ENCODE data around the gene COBLL1.

GRCh38 chr2:164693390-164693789 is 148.2 kb downstream of the COBLL1 start:
- TF ChIP-seq CTCF (IDR thresholded peaks at IDR 0.05) (no peak), POLR2A (IDR thresholded peaks at IDR 0.05) (no peak)

All from heart left ventricle (tissue), 13 donors.